Measurements from ENCODE around the gene TRIM39.

DNA sequence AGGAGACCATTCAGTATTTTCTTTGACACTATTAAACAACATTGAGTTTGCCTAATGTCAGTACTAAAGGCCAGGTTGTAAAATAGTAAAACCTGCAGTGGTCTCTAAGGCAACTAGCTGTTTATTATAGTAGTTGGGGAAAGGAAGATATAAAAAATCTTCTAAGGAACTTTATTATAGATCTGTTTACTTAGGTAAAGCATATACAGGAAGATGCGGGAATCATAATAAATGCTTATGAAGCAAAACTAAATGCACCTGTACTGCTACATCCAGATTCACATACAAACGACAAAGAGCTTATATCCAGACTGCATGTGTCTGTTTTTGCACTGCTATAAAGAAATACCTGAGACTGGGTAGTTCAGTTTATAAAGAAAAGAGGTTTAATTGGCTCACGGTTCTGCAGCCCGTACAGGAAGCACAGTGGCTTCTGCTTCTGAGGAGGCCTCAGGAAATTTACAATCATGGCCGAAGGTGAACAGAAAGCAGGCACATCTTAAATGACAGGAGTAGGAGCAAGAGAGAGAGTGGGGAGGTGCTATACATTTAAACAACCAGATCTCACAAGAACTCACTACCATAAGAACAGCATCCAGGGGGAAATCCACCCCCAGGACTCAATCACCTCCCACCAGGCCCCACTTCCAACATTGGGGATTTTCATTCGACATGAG is 8.7 kb upstream of the TRIM39 start:
- TF ChIP-seq, protein P1, sequence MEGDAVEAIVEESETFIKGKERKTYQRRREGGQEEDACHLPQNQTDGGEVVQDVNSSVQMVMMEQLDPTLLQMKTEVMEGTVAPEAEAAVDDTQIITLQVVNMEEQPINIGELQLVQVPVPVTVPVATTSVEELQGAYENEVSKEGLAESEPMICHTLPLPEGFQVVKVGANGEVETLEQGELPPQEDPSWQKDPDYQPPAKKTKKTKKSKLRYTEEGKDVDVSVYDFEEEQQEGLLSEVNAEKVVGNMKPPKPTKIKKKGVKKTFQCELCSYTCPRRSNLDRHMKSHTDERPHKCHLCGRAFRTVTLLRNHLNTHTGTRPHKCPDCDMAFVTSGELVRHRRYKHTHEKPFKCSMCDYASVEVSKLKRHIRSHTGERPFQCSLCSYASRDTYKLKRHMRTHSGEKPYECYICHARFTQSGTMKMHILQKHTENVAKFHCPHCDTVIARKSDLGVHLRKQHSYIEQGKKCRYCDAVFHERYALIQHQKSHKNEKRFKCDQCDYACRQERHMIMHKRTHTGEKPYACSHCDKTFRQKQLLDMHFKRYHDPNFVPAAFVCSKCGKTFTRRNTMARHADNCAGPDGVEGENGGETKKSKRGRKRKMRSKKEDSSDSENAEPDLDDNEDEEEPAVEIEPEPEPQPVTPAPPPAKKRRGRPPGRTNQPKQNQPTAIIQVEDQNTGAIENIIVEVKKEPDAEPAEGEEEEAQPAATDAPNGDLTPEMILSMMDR (IDR thresholded peaks at IDR 0.05), result no peak
- TF ChIP-seq POLR2A (IDR thresholded peaks at IDR 0.05), result no peak

Measured in heart left ventricle (tissue), 13 donors.